ENCODE measurements around the gene HRCT1. TPM values are rescaled to one million over a fixed set of nuclear protein-coding genes. Genes with fewer than 3 reads are reported as not detected.

Gene HRCT1
- total RNA-seq, 5 donors from 2014 or later (not counting 1 experiment from before 2014, with no cell fraction given): not detected

DNA sequence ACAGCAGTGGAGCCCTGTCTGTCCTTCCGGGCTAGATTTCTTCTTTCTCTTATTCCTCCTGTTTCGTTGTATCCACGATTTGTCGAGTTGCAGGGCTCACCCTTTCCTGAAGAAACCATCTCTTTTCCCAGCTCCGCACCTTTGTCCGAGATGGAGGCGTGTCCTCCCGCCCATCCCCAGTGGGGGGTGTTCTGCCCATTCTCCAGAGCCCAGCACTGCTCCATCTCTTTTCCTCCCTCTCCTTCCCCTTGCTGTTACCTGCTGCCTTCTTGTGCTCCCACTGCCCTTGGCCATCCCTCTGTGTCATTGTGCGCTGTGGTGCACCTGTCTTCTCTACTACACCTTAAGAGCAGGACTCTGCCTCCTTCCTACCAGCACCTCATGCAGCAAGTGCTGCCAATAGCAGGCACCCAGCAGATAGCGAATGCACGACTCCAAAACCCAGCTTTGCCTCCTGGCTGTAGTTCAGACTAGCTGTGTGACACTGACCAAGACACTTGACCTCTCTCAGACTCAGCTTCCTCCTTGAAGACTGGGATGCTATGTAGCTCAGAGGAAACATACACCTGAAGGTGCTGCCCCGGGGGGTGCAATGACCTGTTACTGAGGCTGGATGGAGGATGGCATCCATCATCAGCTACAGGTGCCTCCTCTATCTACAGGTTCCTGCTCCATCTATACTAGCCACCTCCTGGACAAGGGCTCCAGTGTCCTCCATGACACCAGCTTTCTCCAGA, 44.7 kb upstream of the HRCT1 start:
- no peak overlapping the region for H3K27ac Mint-ChIP-seq
- DNase-seq: no peak

DNA sequence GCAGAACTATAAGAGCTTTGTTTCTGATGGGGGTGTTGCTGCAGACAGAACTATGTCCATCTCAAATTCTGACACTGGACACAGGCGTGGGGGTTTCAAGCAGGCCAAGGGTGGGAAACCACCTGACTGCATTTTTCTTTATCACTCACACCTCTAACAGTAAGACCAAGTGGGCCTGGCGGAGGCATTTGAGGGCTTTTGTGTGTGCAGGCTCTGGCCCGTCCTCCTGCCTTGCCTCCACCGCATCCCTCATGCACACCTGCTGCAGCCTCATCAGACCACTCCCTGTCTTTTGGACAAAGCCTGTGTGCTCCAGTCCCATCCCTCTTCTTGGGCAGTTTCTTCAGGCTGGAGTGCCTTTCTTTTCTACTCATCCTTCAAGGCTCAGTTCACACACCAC, 43.7 kb upstream of the HRCT1 start:
- WGBS (ENCODE audit: insufficient coverage): 85% methylated on average over 2 of the region's 4 CpGs
- H3K36me3 ChIP-seq (ENCODE audit: control insufficient read depth in 2 of 2, extremely low read depth in 1 of 2, insufficient read depth in 1 of 2, low read length in 1 of 2): no peaks in the 10 kb centered on the region
- H3K4me1 Mint-ChIP-seq: peaks cover 0 to 8% (median 4%) of the 10 kb centered on the region in 3 donors
- H3K27ac Mint-ChIP-seq: no peak overlapping the region
- CTCF ChIA-PET: interaction anchor here in 1 of 2 donors (0.6 kb wide), 1 partner anchor 37 kb away, joined by 3 read pairs; no protein-coding TSS in a partner anchor
- H3K9me3 ChIP-seq: no peaks in the 10 kb centered on the region
- H3K27me3 Mint-ChIP-seq: peaks cover 27 to 33% of the 10 kb centered on the region in 2 donors
- H3K27ac ChIP-seq (ENCODE audit: low read length): no peak overlapping the region
- ATAC-seq (replicated peaks in 1 of 4) (no peak), DNase-seq (no peak)
- no peak overlapping the region for H3K4me3 Mint-ChIP-seq
- H3K27me3 ChIP-seq (replicated peaks in 1 of 2; ENCODE audit: control insufficient read depth in 2 of 2, extremely low read depth in 1 of 2, insufficient read depth in 2 of 2, low read length in 1 of 2): peaks cover 0 to 26% of the 10 kb centered on the region in 2 experiments
- no peaks in the 10 kb centered on the region for H3K36me3 Mint-ChIP-seq
- POLR2A ChIA-PET: interaction anchor here in 1 of 2 donors (1.2 kb wide), 1 partner anchor 74 kb away, joined by 4 read pairs; no protein-coding TSS in a partner anchor
- no peaks in the 10 kb centered on the region for H3K4me1 ChIP-seq (ENCODE audit: control insufficient read depth in 1 of 2, extremely low read depth in 1 of 2, insufficient read depth in 2 of 2, low read length in 2 of 2)
- no peak overlapping the region for H3K4me3 ChIP-seq (ENCODE audit: control insufficient read depth in 1 of 2, extremely low read depth in 1 of 2, low read length in 1 of 2)
- H3K9me3 Mint-ChIP-seq: no peaks in the 10 kb centered on the region

More for the DNA sequence above, 44.7 kb upstream of the HRCT1 start:
- Mint-ChIP-seq H3K9me3 (no peaks in the 10 kb centered on the region), H3K4me1 (peaks cover 0 to 8% (median 4%) of the 10 kb centered on the region in 3 donors), H3K27me3 (peaks cover 27 to 33% of the 10 kb centered on the region in 2 donors), H3K4me3 (no peak overlapping the region), H3K36me3 (no peaks in the 10 kb centered on the region)
- no peak overlapping the region for H3K27ac ChIP-seq (ENCODE audit: low read length)
- WGBS (ENCODE audit: insufficient coverage): 78% methylated on average over 4 of the region's 12 CpGs
- H3K27me3 ChIP-seq (replicated peaks in 1 of 2; ENCODE audit: control insufficient read depth in 2 of 2, extremely low read depth in 1 of 2, insufficient read depth in 2 of 2, low read length in 1 of 2): peaks cover 0 to 26% of the 10 kb centered on the region in 2 experiments
- POLR2A ChIA-PET: interaction anchor here in 1 of 2 donors (1.2 kb wide), 1 partner anchor 73 kb away, joined by 4 read pairs; no protein-coding TSS in a partner anchor
- CTCF ChIA-PET: interaction anchor here in 1 of 2 donors (1.5 kb wide), 1 partner anchor 21 kb away, joined by 3 read pairs; no protein-coding TSS in a partner anchor
- ATAC-seq (replicated peaks in 1 of 4): no peak
- no peaks in the 10 kb centered on the region for H3K9me3 ChIP-seq
- H3K4me1 ChIP-seq (ENCODE audit: control insufficient read depth in 1 of 2, extremely low read depth in 1 of 2, insufficient read depth in 2 of 2, low read length in 2 of 2): no peaks in the 10 kb centered on the region
- no peaks in the 10 kb centered on the region for H3K36me3 ChIP-seq (ENCODE audit: control insufficient read depth in 2 of 2, extremely low read depth in 1 of 2, insufficient read depth in 1 of 2, low read length in 1 of 2)
- H3K4me3 ChIP-seq (ENCODE audit: control insufficient read depth in 1 of 2, extremely low read depth in 1 of 2, low read length in 1 of 2): no peak overlapping the region

DNA sequence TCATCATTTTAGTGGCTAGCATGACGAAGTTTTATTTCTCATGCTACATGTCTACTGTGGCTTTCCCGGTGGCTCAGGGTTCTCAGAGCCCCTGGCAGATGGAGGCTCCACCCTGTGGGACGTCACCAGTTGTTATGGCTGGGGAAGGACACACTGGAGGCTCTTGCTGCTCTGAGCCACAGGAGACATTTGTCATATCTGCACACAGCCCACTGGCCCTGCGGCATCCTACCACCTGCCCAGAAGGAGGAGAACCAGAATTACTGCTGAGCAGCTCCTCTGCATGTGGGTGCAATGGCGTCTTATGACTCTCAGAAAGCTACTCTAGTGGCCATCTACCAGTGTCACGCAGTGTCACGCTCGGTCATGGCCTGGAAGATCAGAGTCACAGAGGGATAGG, 42.4 kb upstream of the HRCT1 start:
- Histone ChIP-seq H3K36me3 (ENCODE audit: control insufficient read depth in 2 of 2, extremely low read depth in 1 of 2, insufficient read depth in 1 of 2, low read length in 1 of 2) (no peaks in the 10 kb centered on the region), H3K4me1 (ENCODE audit: control insufficient read depth in 1 of 2, extremely low read depth in 1 of 2, insufficient read depth in 2 of 2, low read length in 2 of 2) (no peaks in the 10 kb centered on the region), H3K9me3 (no peaks in the 10 kb centered on the region), H3K27ac (ENCODE audit: low read length) (no peak overlapping the region), H3K4me3 (ENCODE audit: control insufficient read depth in 1 of 2, extremely low read depth in 1 of 2, low read length in 1 of 2) (no peak overlapping the region), H3K27me3 (replicated peaks in 1 of 2; ENCODE audit: control insufficient read depth in 2 of 2, extremely low read depth in 1 of 2, insufficient read depth in 2 of 2, low read length in 1 of 2) (peaks cover 0 to 26% of the 10 kb centered on the region in 2 experiments)
- no peak for DNase-seq
- no peaks in the 10 kb centered on the region for H3K36me3 Mint-ChIP-seq
- POLR2A ChIA-PET: no interaction called here
- no peak overlapping the region for H3K27ac Mint-ChIP-seq
- no peak overlapping the region for H3K4me3 Mint-ChIP-seq
- no peak for ATAC-seq (replicated peaks in 1 of 4)
- peaks cover 27 to 33% of the 10 kb centered on the region in 2 donors for H3K27me3 Mint-ChIP-seq
- H3K4me1 Mint-ChIP-seq: peaks cover 0 to 8% (median 2%) of the 10 kb centered on the region in 3 donors
- no peaks in the 10 kb centered on the region for H3K9me3 Mint-ChIP-seq
- WGBS (ENCODE audit: insufficient coverage): 76% methylated on average over 6 of the region's 8 CpGs
- CTCF ChIA-PET: no interaction called here

GRCh38 chr9:35864695-35865255, 41.2 kb upstream of the HRCT1 start:
- Histone ChIP-seq H3K36me3 (ENCODE audit: control insufficient read depth in 2 of 2, extremely low read depth in 1 of 2, insufficient read depth in 1 of 2, low read length in 1 of 2) (no peaks in the 10 kb centered on the region), H3K4me1 (ENCODE audit: control insufficient read depth in 1 of 2, extremely low read depth in 1 of 2, insufficient read depth in 2 of 2, low read length in 2 of 2) (no peaks in the 10 kb centered on the region), H3K27me3 (replicated peaks in 1 of 2; ENCODE audit: control insufficient read depth in 2 of 2, extremely low read depth in 1 of 2, insufficient read depth in 2 of 2, low read length in 1 of 2) (peaks cover 0 to 26% of the 10 kb centered on the region in 2 experiments), H3K27ac (ENCODE audit: low read length) (no peak overlapping the region), H3K4me3 (ENCODE audit: control insufficient read depth in 1 of 2, extremely low read depth in 1 of 2, low read length in 1 of 2) (no peak overlapping the region), H3K9me3 (no peaks in the 10 kb centered on the region)
- Mint-ChIP-seq H3K4me1 (no peaks in the 10 kb centered on the region), H3K9me3 (no peaks in the 10 kb centered on the region), H3K4me3 (no peak overlapping the region), H3K27me3 (peaks cover 27 to 33% of the 10 kb centered on the region in 2 donors), H3K36me3 (no peaks in the 10 kb centered on the region), H3K27ac (no peak overlapping the region)
- WGBS (ENCODE audit: insufficient coverage): 93% methylated on average over 3 of the region's 8 CpGs
- ChIA-PET CTCF (interaction anchor here in 1 of 2 donors (0.5 kb wide), 1 partner anchor 10 kb away, joined by 3 read pairs; no protein-coding TSS in a partner anchor), POLR2A (no interaction called here)
- ATAC-seq (replicated peaks in 1 of 4) (no peak), DNase-seq (no peak)

- H3K36me3 ChIP-seq (ENCODE audit: control insufficient read depth in 2 of 2, extremely low read depth in 1 of 2, insufficient read depth in 1 of 2, low read length in 1 of 2): no peaks in the 10 kb centered on the region
- Mint-ChIP-seq H3K36me3 (no peaks in the 10 kb centered on the region), H3K4me1 (no peaks in the 10 kb centered on the region), H3K9me3 (no peaks in the 10 kb centered on the region), H3K4me3 (no peak overlapping the region), H3K27ac (no peak overlapping the region), H3K27me3 (peaks cover 17% of the 10 kb centered on the region in 2 donors)
- no peak overlapping the region for H3K27ac ChIP-seq (ENCODE audit: low read length)
- CTCF ChIA-PET: no interaction called here
- H3K9me3 ChIP-seq: no peaks in the 10 kb centered on the region
- no peak overlapping the region for H3K4me3 ChIP-seq (ENCODE audit: control insufficient read depth in 1 of 2, extremely low read depth in 1 of 2, low read length in 1 of 2)
- ATAC-seq (replicated peaks in 1 of 4): no peak
- no peaks in the 10 kb centered on the region for H3K4me1 ChIP-seq (ENCODE audit: control insufficient read depth in 1 of 2, extremely low read depth in 1 of 2, insufficient read depth in 2 of 2, low read length in 2 of 2)
- H3K27me3 ChIP-seq (replicated peaks in 1 of 2; ENCODE audit: control insufficient read depth in 2 of 2, extremely low read depth in 1 of 2, insufficient read depth in 2 of 2, low read length in 1 of 2): peaks cover 0 to 16% of the 10 kb centered on the region in 2 experiments
- POLR2A ChIA-PET: no interaction called here
- 78% methylated on average over 4 of the region's 4 CpGs for WGBS (ENCODE audit: insufficient coverage)
- no peak for DNase-seq
These were observed 38.5 kb upstream of the HRCT1 start for GRCh38 chr9:35867538-35867937.

GRCh38 chr9:35868933-35869332, 37.1 kb upstream of the HRCT1 start:
- no peaks in the 10 kb centered on the region for H3K9me3 Mint-ChIP-seq
- Histone ChIP-seq H3K36me3 (ENCODE audit: control insufficient read depth in 2 of 2, extremely low read depth in 1 of 2, insufficient read depth in 1 of 2, low read length in 1 of 2) (no peaks in the 10 kb centered on the region), H3K27me3 (replicated peaks in 1 of 2; ENCODE audit: control insufficient read depth in 2 of 2, extremely low read depth in 1 of 2, insufficient read depth in 2 of 2, low read length in 1 of 2) (peaks cover 0 to 7% of the 10 kb centered on the region in 2 experiments), H3K27ac (ENCODE audit: low read length) (no peak overlapping the region), H3K4me1 (ENCODE audit: control insufficient read depth in 1 of 2, extremely low read depth in 1 of 2, insufficient read depth in 2 of 2, low read length in 2 of 2) (no peaks in the 10 kb centered on the region), H3K4me3 (ENCODE audit: control insufficient read depth in 1 of 2, extremely low read depth in 1 of 2, low read length in 1 of 2) (no peak overlapping the region), H3K9me3 (no peaks in the 10 kb centered on the region)
- CTCF ChIA-PET: no interaction called here
- DNase-seq (no peak), ATAC-seq (replicated peaks in 1 of 4) (no peak)
- POLR2A ChIA-PET: no interaction called here
- H3K4me1 Mint-ChIP-seq: no peaks in the 10 kb centered on the region
- H3K36me3 Mint-ChIP-seq: no peaks in the 10 kb centered on the region
- H3K27ac Mint-ChIP-seq: no peak overlapping the region
- WGBS (ENCODE audit: insufficient coverage): 100% methylated on average over 1 of the region's 2 CpGs
- peaks cover 9 to 10% of the 10 kb centered on the region in 2 donors for H3K27me3 Mint-ChIP-seq
- no peak overlapping the region for H3K4me3 Mint-ChIP-seq

All from T-cell (primary cell).